Prostate gland (tissue), 2 donors: ENCODE data around the gene FGF11. TPM values are rescaled to one million over a fixed set of nuclear protein-coding genes. Genes with fewer than 3 reads are reported as not detected.

Experiments used
- DNase-seq: peaks from one replicate; pipeline ENCODE4 v3.0.0-alpha.2; 2019; ENCODE audit warnings: low spot score
- H3K27ac ChIP-seq, 2 donors: fragments of 200-600 bp; sonication (generic); 2 replicates each; pipeline ENCODE4 v1.5.1; 2017 to 2019
- H3K27me3 ChIP-seq: fragments of 200-600 bp; sonication (generic); replicated peaks from 2 replicates; pipeline ENCODE4 v1.5.1; 2019; ENCODE audit not compliant: insufficient read depth
- H3K36me3 ChIP-seq, 2 donors: fragments of 200-600 bp; sonication (generic); 1 replicate in 1 of 2; 2 replicates in 1 of 2; pipeline versions ENCODE4 v1.5.1 to v1.8.1; 2017 to 2019
- H3K4me1 ChIP-seq: fragments of 200-600 bp; sonication (generic); replicated peaks from 2 replicates; pipeline ENCODE4 v1.5.1; 2019
- H3K4me3 ChIP-seq, 2 donors: fragments of 200-600 bp; sonication (generic); 2 replicates each; pipeline ENCODE4 v1.5.1; 2017 to 2019
- H3K9me3 ChIP-seq: fragments of 200-600 bp; sonication (generic); 2 replicates; pipeline ENCODE4 v1.5.1; 2017
- POLR2A ChIP-seq: fragments of 450-650 bp; IDR thresholded peaks from one replicate; pipeline ENCODE4 v1.6.1; 2016; ENCODE audit warnings: antibody characterized with exemption, mild to moderate bottlenecking
- POLR2AphosphoS5 ChIP-seq: sonication (generic); formaldehyde crosslinking; IDR thresholded peaks from one replicate; pipeline ENCODE4 v1.6.1; 2017; ENCODE audit warnings: antibody characterized with exemption
- WGBS: methylation state at CpG from one replicate; pipeline ENCODE4 v1.1.5; 2018; 5-methylcytosine and 5-hydroxymethylcytosine counted together
- intact Hi-C: fragments of 100-400 bp; cut with DNase I; formaldehyde crosslinking; loops from one replicate; pipeline ENCODE4 v1.14.2; 2022
- total RNA-seq, 2 donors: library from RNA; depleted of rRNA; stranded (reverse); fragments of >200 nt; gene quantifications; one replicate each; pipeline ENCODE4 v1.1.0, GENCODE V29; 2016
- TF ChIP-seq, protein P1 (sequence below), 4 experiments: fragments of 200-600 bp in 2 of 4; fragments of 450-650 bp in 2 of 4; sonication (generic) in 2 of 4; IDR thresholded peaks; 1 replicate in 3 of 4; 2 replicates in 1 of 4; pipeline ENCODE4 v1.5.1; 2016 to 2019; ENCODE audit warnings: antibody characterized with exemption in 4 of 4, mild to moderate bottlenecking in 2 of 4, moderate library complexity in 2 of 4

FGF11 gene
- total RNA-seq, 2 donors from 2014 or later, result 1.2 to 4.2 TPM

DNA sequence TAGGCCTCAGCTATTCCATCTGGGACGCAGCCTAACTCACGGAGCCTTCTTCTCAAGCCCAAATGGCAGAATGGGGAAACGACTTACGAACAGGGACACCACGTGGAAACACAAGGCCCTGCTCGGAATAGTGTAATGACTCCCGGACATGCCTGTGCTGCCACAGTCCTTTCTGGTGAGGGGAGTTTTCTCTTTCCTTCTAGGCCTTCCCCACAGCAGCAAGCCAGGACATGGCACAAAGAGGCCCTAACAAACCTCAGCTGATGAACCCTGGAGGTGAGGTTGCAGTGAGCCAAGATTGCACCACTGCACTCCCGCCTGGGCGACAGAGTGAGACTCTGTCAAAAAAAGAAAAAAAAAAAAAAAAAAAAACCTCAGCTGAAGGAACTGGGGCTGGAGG is 24.8 kb downstream of the FGF11 start:
- no peak for TF ChIP-seq POLR2A
- TF ChIP-seq, protein P1, sequence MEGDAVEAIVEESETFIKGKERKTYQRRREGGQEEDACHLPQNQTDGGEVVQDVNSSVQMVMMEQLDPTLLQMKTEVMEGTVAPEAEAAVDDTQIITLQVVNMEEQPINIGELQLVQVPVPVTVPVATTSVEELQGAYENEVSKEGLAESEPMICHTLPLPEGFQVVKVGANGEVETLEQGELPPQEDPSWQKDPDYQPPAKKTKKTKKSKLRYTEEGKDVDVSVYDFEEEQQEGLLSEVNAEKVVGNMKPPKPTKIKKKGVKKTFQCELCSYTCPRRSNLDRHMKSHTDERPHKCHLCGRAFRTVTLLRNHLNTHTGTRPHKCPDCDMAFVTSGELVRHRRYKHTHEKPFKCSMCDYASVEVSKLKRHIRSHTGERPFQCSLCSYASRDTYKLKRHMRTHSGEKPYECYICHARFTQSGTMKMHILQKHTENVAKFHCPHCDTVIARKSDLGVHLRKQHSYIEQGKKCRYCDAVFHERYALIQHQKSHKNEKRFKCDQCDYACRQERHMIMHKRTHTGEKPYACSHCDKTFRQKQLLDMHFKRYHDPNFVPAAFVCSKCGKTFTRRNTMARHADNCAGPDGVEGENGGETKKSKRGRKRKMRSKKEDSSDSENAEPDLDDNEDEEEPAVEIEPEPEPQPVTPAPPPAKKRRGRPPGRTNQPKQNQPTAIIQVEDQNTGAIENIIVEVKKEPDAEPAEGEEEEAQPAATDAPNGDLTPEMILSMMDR (IDR thresholded peaks at IDR 0.05), result no peak
- TF ChIP-seq POLR2AphosphoS5, result no peak
- no peak for DNase-seq
- intact Hi-C loops, result no loop called here
- 64% methylated on average over 9 of the region's 9 CpGs for WGBS
- no peaks in the 10 kb centered on the region for H3K27me3 ChIP-seq
- no peak overlapping the region for H3K27ac ChIP-seq
- no peak overlapping the region for H3K4me3 ChIP-seq
- no peaks in the 10 kb centered on the region for H3K9me3 ChIP-seq
- peaks cover 4 to 5% of the 10 kb centered on the region in 2 donors for H3K36me3 ChIP-seq
- H3K4me1 ChIP-seq, result no peaks in the 10 kb centered on the region

DNA sequence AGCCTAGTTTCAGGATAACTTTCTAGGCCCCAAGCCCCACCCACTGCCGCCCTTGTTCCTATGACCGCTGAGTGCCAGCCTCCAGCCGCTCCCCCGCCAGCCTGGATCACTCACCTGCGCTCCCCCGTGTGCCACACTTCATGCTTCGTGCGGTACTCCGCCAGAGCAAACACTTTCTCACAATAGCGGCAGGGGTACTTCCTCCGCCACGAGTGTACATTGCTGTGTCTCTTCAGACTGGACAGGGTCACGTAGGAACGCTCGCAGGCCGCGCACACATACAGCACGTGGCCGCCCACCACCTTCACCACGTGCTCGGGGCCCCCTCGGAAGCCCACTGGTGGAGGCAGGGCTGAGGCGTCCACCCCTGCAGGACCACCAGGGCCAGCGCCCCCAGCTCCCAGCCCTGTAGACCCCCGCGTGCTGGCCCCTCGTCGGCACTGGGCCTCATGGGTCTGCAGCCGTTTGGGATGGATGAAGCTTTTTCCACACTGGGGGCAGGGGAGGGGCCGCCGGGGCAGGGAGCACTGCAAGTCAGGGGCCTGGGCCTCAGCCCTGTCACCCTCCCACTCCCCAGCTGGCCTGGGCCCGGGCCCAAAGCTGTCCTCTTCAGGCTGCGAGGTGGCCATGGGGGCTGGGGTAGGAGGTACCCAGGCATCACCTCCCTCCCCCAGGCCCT is 26.4 kb downstream of the FGF11 start:
- Histone ChIP-seq H3K9me3 (no peaks in the 10 kb centered on the region), H3K27me3 (no peaks in the 10 kb centered on the region), H3K27ac (peak overlapping the region in 1 of 2 donors; percentile 15), H3K4me3 (no peak overlapping the region), H3K4me1 (no peaks in the 10 kb centered on the region), H3K36me3 (peaks cover 4 to 5% of the 10 kb centered on the region in 2 donors)
- 89% methylated on average over 33 of the region's 33 CpGs for WGBS
- no peak for TF ChIP-seq POLR2A
- no peak for TF ChIP-seq POLR2AphosphoS5
- TF ChIP-seq, protein P1 (IDR thresholded peaks at IDR 0.05), result no peak
- DNase-seq, result no peak
- intact Hi-C loops, result no loop called here

DNA sequence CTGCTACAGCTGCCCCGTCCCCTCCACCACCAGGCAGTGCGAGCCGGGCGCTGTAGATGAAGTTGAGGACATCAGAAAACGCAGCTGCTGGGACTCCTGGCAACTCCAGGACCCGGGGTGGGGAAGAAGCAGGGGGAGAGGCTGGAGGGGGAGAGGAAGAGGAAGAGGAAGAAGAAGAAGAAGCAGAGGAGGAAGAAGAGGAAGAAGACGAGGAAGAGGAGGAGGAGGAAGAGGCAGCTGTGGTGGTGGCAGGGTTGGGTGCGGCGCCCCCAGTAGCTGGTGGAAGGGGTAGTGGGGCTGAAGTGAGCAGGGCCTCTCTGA is 27.0 kb downstream of the FGF11 start:
- DNase-seq, result no peak
- TF ChIP-seq, protein P1 (IDR thresholded peaks at IDR 0.05), result no peak
- TF ChIP-seq POLR2A (no peak), POLR2AphosphoS5 (no peak)
- Histone ChIP-seq H3K27me3 (no peaks in the 10 kb centered on the region), H3K4me3 (no peak overlapping the region), H3K27ac (peak overlapping the region; percentile 10 to 15), H3K9me3 (no peaks in the 10 kb centered on the region), H3K36me3 (peaks cover 4 to 5% of the 10 kb centered on the region in 2 donors), H3K4me1 (no peaks in the 10 kb centered on the region)
- intact Hi-C loops, result no loop called here
- 77% methylated on average over 9 of the region's 9 CpGs for WGBS

DNA sequence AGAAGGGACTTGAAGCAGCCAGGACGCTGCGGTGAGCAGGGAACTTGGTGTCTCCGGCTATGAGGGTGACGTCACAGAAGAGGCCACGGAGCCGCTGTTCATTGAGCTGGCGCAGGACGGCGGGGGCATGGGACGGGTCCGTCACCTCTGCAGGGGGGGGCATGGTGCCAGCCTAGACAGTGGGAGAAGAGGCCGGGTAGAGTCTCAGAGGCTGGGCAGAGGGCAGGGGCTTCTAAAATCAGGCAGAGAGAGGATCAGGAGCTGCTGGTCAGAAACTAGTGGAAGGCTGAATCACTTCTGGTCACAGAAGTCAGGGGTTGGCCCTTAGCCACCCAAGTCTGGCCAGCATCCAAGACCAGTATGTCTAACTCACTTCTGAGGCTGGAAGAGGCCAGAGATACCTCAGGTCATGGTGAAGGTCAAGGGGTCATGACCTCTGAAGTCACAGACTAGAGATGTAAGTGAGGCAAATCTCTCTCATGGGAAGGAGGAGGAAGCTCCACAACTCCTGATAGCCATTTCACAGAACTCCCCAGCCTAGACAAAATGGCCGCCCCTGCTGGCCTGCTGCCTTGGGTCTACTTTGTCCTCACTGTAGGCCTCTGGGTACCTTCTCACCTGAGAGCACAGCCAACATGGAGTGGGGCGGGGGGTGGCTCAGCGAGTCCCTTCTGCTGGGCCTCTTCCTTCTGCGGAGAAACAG is 27.5 kb downstream of the FGF11 start:
- H3K36me3 ChIP-seq, result peaks cover 4 to 5% of the 10 kb centered on the region in 2 donors
- H3K27me3 ChIP-seq, result no peaks in the 10 kb centered on the region
- 77% methylated on average over 16 of the region's 16 CpGs for WGBS
- peak overlapping the region; percentile 10 to 15 for H3K27ac ChIP-seq
- intact Hi-C loops, result no loop called here
- no peaks in the 10 kb centered on the region for H3K4me1 ChIP-seq
- no peaks in the 10 kb centered on the region for H3K9me3 ChIP-seq
- no peak overlapping the region for H3K4me3 ChIP-seq
- TF ChIP-seq POLR2A (no peak), POLR2AphosphoS5 (no peak)
- TF ChIP-seq, protein P1 (IDR thresholded peaks at IDR 0.05), result no peak
- no peak for DNase-seq

GRCh38 chr17:7467498-7467897 is 28.2 kb downstream of the FGF11 start:
- Histone ChIP-seq H3K4me3 (no peak overlapping the region), H3K27ac (peak overlapping the region in 1 of 2 donors; percentile 15), H3K27me3 (no peaks in the 10 kb centered on the region), H3K9me3 (no peaks in the 10 kb centered on the region), H3K36me3 (peaks cover 4 to 5% of the 10 kb centered on the region in 2 donors), H3K4me1 (no peaks in the 10 kb centered on the region)
- no peak for DNase-seq
- 84% methylated on average over 3 of the region's 3 CpGs for WGBS
- intact Hi-C loops, result no loop called here
- TF ChIP-seq, protein P1 (IDR thresholded peaks at IDR 0.05), result no peak
- TF ChIP-seq POLR2A, result no peak
- TF ChIP-seq POLR2AphosphoS5, result no peak
